WI38 (cell line): ENCODE measurements around the gene USH2A.

ENCODE experiments used
- H3K4me3 ChIP-seq: 2 replicates; pipeline ENCODE4 v1.5.1; 2011; ENCODE audit warnings: low read depth, mild to moderate bottlenecking, control low read depth, low read length
- TF ChIP-seq, protein P1 (sequence below): IDR thresholded peaks from 2 replicates; pipeline ENCODE4 v1.5.1; 2012; ENCODE audit warnings: low read depth, mild to moderate bottlenecking, control low read depth, low read length

The USH2A gene

DNA sequence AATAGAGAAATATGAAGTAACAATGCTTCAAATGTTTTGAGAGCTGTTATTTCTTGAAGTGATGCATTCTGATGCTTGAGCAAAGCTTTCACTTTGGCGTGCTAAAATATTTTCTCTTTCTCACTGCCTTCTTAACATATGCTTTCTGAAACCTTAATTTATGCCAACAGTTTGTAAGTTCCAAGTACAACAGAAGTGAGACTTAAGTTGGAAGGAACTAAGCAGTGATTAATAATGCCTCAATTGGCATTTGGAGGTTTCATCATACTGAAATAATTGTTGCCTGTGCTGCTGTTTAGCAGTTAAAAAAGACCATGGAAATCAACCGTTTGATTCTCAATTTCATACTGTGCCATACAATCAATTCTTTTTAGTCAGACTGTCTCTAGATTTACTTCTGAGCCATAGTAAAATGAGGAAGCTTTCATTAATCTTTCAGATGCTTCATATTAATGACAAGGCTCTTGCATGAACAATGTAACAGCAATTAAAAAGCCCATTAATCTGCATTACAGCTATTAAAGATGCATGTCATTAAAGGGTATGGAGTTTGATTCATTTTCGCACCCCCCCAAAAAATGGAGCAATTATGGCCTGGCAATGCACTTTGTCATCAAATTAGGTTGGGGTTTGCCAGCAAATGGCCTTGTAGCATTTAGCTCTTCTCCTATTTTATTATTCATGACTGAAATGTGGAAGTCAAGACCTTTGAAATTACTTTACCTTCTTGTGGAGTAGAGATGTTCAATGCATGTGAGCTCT is 375.3 kb downstream of the USH2A start:
- TF ChIP-seq, protein P1, sequence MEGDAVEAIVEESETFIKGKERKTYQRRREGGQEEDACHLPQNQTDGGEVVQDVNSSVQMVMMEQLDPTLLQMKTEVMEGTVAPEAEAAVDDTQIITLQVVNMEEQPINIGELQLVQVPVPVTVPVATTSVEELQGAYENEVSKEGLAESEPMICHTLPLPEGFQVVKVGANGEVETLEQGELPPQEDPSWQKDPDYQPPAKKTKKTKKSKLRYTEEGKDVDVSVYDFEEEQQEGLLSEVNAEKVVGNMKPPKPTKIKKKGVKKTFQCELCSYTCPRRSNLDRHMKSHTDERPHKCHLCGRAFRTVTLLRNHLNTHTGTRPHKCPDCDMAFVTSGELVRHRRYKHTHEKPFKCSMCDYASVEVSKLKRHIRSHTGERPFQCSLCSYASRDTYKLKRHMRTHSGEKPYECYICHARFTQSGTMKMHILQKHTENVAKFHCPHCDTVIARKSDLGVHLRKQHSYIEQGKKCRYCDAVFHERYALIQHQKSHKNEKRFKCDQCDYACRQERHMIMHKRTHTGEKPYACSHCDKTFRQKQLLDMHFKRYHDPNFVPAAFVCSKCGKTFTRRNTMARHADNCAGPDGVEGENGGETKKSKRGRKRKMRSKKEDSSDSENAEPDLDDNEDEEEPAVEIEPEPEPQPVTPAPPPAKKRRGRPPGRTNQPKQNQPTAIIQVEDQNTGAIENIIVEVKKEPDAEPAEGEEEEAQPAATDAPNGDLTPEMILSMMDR = no peak

DNA sequence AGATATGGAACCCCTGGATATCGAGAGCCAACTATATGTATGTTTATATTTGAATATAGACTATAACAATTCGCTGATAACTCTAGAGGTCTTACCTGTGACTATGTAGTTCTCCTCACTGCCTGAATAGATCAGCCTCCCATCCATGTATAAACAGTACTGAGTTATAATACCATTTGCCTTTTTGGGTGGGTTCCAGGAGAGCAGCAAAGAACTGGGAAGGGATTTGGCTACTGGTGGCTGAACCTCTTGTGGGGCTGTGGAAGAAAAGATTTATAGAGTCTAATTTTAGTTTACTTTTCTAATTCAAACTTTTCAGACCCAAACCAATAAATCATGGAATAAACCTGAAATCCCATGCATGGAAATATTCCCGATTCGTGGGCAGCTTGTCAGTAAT is 376.9 kb downstream of the USH2A start:
- TF ChIP-seq, protein P1 = no peak
- no peak overlapping the region for H3K4me3 ChIP-seq

More for the DNA sequence above, 375.3 kb downstream of the USH2A start:
- no peak overlapping the region for H3K4me3 ChIP-seq

DNA sequence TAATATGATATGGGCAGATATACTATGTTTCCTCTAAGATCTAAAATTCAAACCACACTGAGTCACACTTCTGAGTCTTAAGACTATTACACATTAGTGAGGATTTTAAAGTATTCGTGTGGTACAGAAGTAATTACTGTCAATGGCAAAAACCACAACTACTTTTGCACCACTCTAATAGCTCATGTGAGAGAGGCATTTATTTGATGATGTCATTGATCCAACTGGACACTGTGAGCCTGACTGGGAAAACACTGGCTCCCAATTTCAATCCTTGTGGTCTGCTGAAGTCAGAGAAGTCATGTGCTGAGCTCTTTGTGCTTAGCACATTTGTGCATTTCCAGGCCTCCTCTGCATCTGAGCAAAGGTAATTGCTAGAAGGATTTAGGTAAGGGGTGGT is 377.8 kb downstream of the USH2A start:
- TF ChIP-seq, protein P1 = no peak

DNA sequence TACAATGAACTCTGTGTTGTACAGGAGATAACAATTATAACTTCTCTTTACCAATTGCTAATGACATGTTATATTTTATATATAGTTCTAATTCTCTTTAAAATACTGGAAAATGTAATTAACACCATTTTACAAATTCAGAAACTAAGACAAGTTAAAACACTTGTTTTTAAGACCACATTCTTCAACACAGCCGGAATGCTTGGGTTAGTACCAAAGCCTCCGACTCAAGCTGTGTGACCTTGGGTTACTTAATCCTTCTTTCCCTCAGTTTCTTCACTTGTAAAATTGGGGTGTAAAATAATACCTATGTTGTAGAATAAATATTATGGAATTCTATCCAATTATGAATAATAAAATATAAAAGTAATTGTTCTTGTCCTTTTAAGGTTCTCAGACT is 378.7 kb downstream of the USH2A start:
- TF ChIP-seq, protein P1 = no peak
- no peak overlapping the region for H3K4me3 ChIP-seq

More for the DNA sequence above, 377.8 kb downstream of the USH2A start:
- no peak overlapping the region for H3K4me3 ChIP-seq

DNA sequence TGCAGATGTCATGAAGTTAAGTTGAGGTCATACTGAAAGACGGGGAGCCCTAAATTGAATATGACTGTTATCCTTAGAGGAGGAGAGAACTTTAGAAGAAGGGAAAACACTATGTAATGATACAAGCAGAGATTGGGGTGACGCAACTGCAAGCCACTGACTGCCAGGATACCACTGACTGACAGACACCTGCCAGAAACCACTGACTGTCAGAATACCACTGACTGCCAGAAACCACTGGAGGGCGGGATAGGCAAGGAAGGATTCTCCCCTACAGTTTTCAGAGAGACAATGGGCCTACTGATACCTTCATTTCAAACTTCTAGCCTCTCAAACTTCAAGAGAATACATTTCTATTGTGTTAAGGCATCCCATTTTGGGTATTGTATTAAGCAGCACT is 388.7 kb downstream of the USH2A start:
- TF ChIP-seq, protein P1 = no peak
- H3K4me3 ChIP-seq = no peak overlapping the region

DNA sequence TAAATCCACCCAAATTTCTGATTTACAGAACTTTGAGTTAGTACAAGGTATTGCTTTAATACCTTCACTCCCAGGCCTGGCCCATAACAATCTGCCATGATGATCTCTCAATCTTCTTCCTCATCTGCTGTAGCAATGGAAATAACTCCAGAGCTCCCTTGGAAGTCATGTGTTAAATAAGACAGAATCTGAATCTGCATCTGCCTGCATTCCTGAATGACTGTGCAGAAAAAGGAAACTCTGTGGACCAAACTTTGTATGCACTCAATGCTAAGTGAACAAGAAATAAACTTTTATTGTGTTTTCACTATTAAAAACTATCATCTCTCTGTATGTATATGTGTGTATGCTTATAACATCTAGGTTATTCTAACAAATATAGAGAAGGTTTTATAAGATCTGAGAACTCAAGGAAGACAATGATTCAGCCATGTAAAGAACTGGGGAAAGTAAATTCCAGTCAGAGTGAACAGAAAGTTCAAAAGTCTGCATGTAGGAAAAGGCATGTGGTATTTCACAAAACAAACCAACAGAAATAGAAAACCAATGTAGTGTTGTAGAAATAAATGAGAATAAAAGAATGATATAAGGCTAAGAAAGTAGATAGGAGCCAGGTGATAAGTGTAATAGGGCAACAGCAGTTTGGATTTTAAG is 390.2 kb downstream of the USH2A start:
- no peak overlapping the region for H3K4me3 ChIP-seq
- TF ChIP-seq, protein P1 = no peak

DNA sequence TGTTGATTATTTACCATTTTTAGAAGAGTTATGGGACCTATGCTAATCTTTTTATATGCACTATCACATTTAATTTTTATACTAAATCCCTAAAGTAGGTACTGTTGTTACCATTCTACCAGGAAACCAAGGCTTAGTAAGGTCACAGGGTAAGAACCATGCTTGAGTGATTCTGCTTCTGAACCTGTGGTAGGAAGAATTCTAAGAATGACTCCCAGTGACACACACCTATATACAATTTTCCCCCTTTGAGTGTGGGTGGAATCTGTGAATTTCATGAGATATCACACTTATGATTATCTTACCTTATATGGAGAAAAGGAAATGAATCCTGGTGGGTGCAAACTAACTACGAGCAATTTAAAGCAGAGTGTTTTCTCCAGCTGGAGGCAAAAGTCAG is 391.0 kb downstream of the USH2A start:
- H3K4me3 ChIP-seq = no peak overlapping the region
- TF ChIP-seq, protein P1 = no peak
